ENCODE data around the gene PSMC4.

- TF ChIP-seq POLR2A (IDR thresholded peaks at IDR 0.05; ENCODE audit: low read depth, low read length) (no peak), POLR2AphosphoS5 (IDR thresholded peaks at IDR 0.05; ENCODE audit: low read depth, low read length) (no peak), TAF1 (IDR thresholded peaks at IDR 0.05; ENCODE audit: low read depth, low read length) (no peak), PAX5 (IDR thresholded peaks at IDR 0.05; ENCODE audit: insufficient read depth, low read length, severe bottlenecking) (no peak)
These were observed 47.1 kb upstream of the PSMC4 start for GRCh38 chr19:39923862-39924261.
